ENCODE measurements around the gene AGBL4.

Gene AGBL4

DNA sequence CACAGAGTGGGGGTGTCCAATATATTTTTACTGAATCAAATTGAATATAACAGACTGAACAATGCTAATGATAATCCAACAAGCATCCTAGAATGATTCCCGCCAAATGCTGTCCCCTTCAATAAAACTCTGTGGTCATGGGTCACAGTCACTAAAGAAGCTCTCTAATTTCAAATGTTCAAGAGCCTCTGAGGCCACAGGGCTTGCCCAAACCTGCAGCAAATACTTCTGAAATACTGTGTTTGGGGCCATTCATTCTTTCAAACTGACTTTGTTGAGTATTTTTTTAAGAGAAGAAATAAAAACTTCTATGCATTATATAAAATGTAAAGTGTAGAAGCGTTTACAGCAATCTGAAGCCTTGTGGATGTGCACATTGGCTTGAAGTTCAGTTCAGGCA is 1239.5 kb downstream of the AGBL4 start:
- DNase-seq (ENCODE audit: low read depth in 3 of 3, low spot score in 1 of 3): no peak

GRCh38 chr1:48777219-48777895 is 1246.4 kb downstream of the AGBL4 start:
- no peak for DNase-seq (ENCODE audit: low read depth in 3 of 3, low spot score in 1 of 3)

DNA sequence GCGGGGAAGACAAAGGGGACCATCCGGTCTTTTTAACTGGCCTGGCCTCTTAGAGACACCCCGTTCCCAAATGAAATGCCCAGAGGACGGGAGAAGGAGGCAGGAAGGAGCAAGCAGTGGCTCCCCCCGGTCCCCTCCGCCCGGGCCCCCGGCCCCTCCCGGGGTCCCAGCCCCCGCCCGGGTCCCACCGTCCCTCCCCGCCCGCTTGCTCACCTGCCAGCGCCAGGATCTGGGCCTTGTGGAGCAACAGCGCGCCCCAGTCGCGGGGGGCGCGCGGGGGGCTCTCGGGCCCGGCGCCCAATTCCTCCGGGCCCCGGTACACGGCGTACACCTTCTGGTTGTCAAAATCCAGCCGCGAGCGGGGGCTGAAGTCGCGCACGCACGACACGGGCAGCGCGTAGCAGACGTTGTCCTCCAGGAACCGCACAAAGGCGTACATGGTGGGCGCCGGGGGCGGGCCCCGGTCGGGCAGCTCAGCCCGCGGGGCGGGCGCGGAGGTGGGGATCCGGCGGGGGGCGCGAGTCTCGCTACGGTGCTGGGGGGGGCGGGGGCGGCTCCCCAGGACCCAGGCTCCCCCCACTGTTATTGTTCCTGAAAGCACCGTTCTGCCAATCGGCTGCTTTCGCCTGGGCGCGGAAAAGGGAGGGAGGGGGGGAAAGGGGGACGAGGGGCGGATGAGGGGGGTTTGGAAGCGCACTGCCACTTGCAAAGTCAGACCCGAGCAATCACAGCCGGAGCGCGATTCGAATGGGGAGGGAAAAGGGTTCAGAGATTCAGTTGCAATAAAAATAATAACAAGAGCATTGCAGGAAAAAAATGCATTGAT is 1247.1 kb downstream of the AGBL4 start, which contains the start of gene BEND5:
TSS of gene BEND5 (minus strand) at position 499 of the 826 bp plus-strand sequence. CDS start at position 439, 60 bp downstream.
- DNase-seq (ENCODE audit: low read depth in 3 of 3, low spot score in 1 of 3): peak; percentile 3 to 20 (median 20)

DNA sequence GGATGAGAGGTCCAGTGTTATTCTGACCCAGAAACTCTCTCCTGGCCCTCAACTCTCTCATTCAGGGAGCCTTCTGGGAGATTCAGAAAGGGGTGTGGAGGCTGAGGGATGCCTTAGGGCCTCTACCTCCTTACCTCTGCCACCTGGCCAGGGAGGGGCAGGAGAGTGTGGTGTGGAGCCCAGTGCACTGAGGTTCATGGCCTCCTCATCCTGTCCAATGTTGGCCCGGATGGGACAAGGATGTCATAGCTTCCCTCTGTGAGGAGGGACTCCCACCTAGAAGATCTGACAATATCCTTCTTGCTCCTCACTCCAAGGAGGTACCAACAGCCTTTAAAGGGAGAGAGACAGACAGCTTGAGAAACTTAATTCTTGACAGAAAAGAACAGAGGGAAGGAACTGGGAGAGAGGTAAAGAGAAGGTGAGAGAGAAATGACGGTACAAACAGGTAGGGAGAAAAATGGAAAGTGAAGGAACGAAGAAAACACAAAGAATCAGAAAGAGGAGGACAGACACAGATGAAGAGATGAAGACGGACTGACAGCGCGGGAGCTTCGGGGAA is 1247.8 kb downstream of the AGBL4 start:
- no peak for DNase-seq (ENCODE audit: low read depth in 3 of 3, low spot score in 1 of 3)

DNA sequence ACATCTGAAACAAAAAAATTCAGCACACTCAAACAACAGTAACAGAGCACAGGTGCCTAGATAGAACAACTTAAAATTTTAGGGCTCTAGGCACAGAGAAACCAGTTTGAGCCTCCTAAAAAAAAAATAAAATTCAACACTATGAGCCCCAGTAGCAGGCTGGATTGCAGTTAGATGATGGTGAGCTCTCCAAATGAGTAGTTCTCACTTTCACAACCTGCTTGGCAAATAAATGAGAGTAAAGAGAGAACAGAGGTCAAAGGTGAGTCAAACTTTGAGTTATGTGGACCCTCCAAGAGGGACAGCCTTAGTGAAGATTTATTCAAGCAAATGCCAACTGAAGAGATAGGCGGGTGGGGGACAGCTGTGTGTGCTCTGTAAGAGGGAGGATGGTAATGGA is 1250.6 kb downstream of the AGBL4 start:
- DNase-seq (ENCODE audit: low read depth in 3 of 3, low spot score in 1 of 3): no peak

GRCh38 chr1:48772211-48772610 is 1251.5 kb downstream of the AGBL4 start:
- no peak for DNase-seq (ENCODE audit: low read depth in 3 of 3, low spot score in 1 of 3)

- DNase-seq (ENCODE audit: low read depth in 3 of 3, low spot score in 1 of 3): no peak
These were observed 1252.2 kb downstream of the AGBL4 start for GRCh38 chr1:48771561-48771960.

- DNase-seq (ENCODE audit: low read depth in 3 of 3, low spot score in 1 of 3): no peak
These were observed 1255.7 kb downstream of the AGBL4 start for GRCh38 chr1:48767975-48768510.

DNA sequence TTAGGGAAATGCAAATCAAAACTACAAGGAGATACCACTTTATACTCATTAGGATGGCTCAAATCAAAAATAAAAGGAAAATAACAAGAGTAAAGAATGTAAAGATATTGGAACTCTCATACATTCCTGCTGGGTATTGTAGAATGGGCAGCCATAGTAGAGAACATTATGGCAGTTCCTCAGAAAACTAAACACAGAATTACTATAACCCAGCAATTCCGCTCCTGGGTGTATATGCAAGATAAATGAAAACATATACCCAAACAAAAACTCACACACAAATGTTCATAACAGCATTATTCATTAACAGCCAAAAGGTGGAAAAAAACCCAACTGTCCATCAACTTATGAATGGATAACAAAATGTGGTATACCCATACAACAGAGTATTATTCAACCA is 1258.4 kb downstream of the AGBL4 start:
- no peak for DNase-seq (ENCODE audit: low read depth in 3 of 3, low spot score in 1 of 3)

GRCh38 chr1:48761986-48762385 is 1261.8 kb downstream of the AGBL4 start:
- DNase-seq (ENCODE audit: low read depth in 3 of 3, low spot score in 1 of 3): no peak

DNA sequence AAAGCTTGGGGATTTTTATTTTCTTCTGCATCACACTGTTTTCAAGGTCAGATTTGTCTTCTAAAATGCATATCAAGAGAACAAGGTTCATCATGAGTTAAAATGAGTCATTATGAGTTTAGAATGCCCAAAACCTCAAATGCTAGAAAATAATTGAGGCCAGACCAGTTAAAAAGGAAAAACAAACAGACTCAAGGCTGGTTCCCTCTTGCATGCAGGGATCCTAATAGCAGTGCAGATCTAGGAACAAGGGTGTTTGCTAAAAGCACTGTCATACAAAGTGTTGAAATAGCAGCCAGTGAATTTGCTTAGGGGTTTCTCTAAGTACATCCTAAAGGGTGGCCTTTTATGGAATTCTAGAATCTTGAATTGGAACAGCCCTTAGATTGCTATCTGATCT is 1262.3 kb downstream of the AGBL4 start:
- no peak for DNase-seq (ENCODE audit: low read depth in 3 of 3, low spot score in 1 of 3)

GRCh38 chr1:48760857-48761256 is 1262.9 kb downstream of the AGBL4 start:
- no peak for DNase-seq (ENCODE audit: low read depth in 3 of 3, low spot score in 1 of 3)

DNA sequence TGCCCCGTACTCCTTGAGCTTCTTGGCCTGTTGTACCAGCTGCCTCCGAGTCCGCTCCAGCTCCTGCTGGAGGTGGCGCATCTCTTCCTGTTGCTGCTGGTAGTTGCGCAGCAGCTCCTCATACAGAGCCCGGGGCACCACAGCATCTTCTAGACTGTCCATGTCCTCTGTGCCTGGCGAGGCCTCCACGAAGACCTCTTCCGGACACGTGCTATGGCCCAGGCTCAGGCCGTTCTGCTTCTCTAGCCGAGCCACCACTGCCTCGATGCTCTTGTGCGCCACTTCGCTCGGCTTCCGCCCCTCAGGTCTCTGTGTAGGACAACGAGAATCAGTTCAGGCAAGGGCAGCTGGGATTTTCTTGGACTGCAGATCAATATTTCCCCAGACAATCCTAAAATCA is 1264.8 kb downstream of the AGBL4 start:
- DNase-seq (ENCODE audit: low read depth in 3 of 3, low spot score in 1 of 3): no peak

- no peak for DNase-seq (ENCODE audit: low read depth in 3 of 3, low spot score in 1 of 3)
These were observed 1266.4 kb downstream of the AGBL4 start for GRCh38 chr1:48757363-48757762.

- DNase-seq (ENCODE audit: low read depth in 3 of 3, low spot score in 1 of 3): no peak
These were observed 1267.0 kb downstream of the AGBL4 start for GRCh38 chr1:48756683-48757316.

DNA sequence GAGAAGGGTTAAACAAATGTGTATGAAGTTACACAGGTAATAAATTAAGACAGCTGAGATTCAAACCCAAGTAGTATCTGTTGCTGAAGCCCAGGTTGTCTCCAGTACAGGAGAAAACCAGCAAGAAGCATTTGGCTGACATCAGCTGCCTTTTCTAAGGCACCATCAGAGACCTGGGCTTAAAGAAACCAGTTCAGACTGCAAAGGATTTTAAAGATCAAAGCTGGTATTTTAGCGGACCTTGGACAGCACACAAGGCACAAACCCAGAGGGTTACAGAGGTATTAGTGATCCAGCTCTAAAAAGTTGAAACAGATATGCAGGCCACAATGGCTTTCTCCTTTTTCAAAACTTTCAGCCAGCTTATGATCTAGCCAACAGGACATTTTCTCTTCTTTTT is 1270.5 kb downstream of the AGBL4 start:
- DNase-seq (ENCODE audit: low read depth in 3 of 3, low spot score in 1 of 3): no peak

DNA sequence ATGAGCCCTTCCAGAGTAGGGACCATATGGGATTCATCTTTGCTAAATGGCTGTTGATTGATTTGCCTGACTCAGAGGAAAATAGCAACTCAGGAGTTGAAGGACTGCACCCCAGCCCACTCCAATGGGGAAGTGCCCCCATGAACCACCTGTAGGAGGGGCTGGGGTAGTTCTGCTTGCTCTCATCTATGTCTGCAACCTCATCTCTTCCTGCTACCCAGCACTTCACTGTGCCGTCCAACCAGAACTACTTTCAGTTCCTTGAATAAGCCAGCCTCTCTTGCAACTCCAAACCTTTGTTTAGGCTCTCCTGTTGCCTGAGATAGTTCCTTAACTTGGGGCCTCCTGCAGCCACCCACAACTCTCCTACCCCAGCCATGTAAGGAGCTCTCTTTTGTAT is 1273.6 kb downstream of the AGBL4 start:
- DNase-seq (ENCODE audit: low read depth in 3 of 3, low spot score in 1 of 3): no peak

GRCh38 chr1:48749068-48749467 is 1274.7 kb downstream of the AGBL4 start:
- DNase-seq (ENCODE audit: low read depth in 3 of 3, low spot score in 1 of 3): no peak

- DNase-seq (ENCODE audit: low read depth in 3 of 3, low spot score in 1 of 3): no peak
These were observed 1276.8 kb downstream of the AGBL4 start for GRCh38 chr1:48746906-48747305.

- no peak for DNase-seq (ENCODE audit: low read depth in 3 of 3, low spot score in 1 of 3)
These were observed 1279.7 kb downstream of the AGBL4 start for GRCh38 chr1:48744032-48744431.

DNA sequence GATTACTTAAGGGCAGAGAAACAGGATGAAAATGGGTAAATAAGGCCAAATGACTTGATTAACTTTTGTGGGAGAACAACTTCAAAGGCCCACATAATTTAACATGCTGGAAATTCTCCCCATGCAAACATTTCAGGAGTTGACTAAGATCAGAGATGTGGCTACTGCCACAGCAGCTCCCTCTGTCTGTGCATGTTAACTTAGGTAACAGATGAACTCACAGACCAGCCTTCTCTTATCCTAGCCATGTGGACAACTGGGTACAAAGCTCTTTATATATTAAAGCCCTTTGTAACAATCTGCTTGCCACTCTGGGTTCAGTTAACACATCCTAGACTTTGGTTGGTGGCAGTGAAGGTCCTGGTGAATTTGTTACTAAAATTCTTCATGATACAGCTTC is 1280.3 kb downstream of the AGBL4 start:
- no peak for DNase-seq (ENCODE audit: low read depth in 3 of 3, low spot score in 1 of 3)
